Epithelial cell of alveolus of lung (primary cell): ENCODE measurements around the gene BAG3. TPM values are rescaled to one million over a fixed set of nuclear protein-coding genes. Genes with fewer than 3 reads are reported as not detected.

Source experiments
- total RNA-seq: library from RNA; depleted of rRNA; stranded (reverse); fragments of >200 nt; gene quantifications from 2 replicates; pipeline ENCODE4 v1.2.1, GENCODE V29; 2015

Gene BAG3
- total RNA-seq = 38.8 and 44.2 TPM in 2 replicates

GRCh38 chr10:119650692-119651513 lies at the start of gene BAG3:
Gene BAG3, plus strand, starts transcription at chr10:119651380. Its CDS starts 296 bp downstream, at chr10:119651676.

GRCh38 chr10:119725828-119726675 lies 74.9 kb downstream of the BAG3 start, which contains the start of gene INPP5F:
Gene INPP5F, plus strand, starts transcription at chr10:119726050. Its CDS starts 213 bp downstream, at chr10:119726263.

Other genes starting within 250 kb of the BAG3 start
- 94.4 and 146 TPM in 2 replicates for gene RGS10, start 108.7 kb upstream of the BAG3 start, total RNA-seq
- gene TIAL1, start 54.4 kb upstream of the BAG3 start, total RNA-seq = 42.7 and 50.4 TPM in 2 replicates
- gene INPP5F, start 74.7 kb downstream of the BAG3 start, total RNA-seq = 11.3 and 18.9 TPM in 2 replicates
- 38.6 and 45.0 TPM in 2 replicates for gene MCMBP, start 221.5 kb downstream of the BAG3 start, total RNA-seq
- 22.8 and 24.5 TPM in 2 replicates for gene SEC23IP, start 241.3 kb downstream of the BAG3 start, total RNA-seq